PC-3 (cell line): Measurements from ENCODE around the gene EMP2. TPM values are rescaled to one million over a fixed set of nuclear protein-coding genes. Genes with fewer than 3 reads are reported as not detected.

Experiments
- ATAC-seq: fragments of 200-7000 bp; cut with Tn5 transposase; 2 replicates; pipeline ENCODE4 v1.9.1; 2020; ENCODE audit warnings: mild to moderate bottlenecking, moderate library complexity
- BruUV-seq: library from RNA; stranded (reverse); fragments of 400-500 nt; replicated peaks from 2 replicates; lab custom pipeline; 2021; lab: Mats Ljungman, UMichigan
- CTCF ChIA-PET: fragments of 300-600 bp; sonication (Branson Sonifier 250); formaldehyde crosslinking; loops from one replicate; lab custom pipeline; 2022; ENCODE audit warnings: antibody characterized with exemption; lab: Charles Lee
- POLR2A ChIA-PET: fragments of 300-600 bp; sonication (Branson Sonifier 250); formaldehyde crosslinking; loops from one replicate; lab custom pipeline; 2022; ENCODE audit warnings: antibody characterized with exemption; ENCODE audit not compliant: unreplicated experiment; lab: Charles Lee
- DNase-seq: peaks from one replicate; pipeline ENCODE4 v3.0.0-alpha.2; 2015
- H2AFZ ChIP-seq: fragments of 300-600 bp; sonication (generic); 2 replicates; pipeline ENCODE4 v1.6.0; 2016; ENCODE audit warnings: antibody characterized with exemption, low read length
- H3F3A ChIP-seq: fragments of 300-600 bp; sonication (generic); one replicate; pipeline ENCODE4 v1.6.0; 2017; ENCODE audit warnings: antibody characterized with exemption, low read length, control low read depth, mild to moderate bottlenecking; ENCODE audit not compliant: unreplicated experiment
- H3K27ac ChIP-seq: fragments of 300-600 bp; sonication (generic); 2 replicates; pipeline ENCODE4 v1.5.1; 2016; ENCODE audit warnings: mild to moderate bottlenecking, low read length
- H3K27me3 ChIP-seq: fragments of 300-600 bp; sonication (generic); 2 replicates; pipeline ENCODE4 v1.6.1; 2016; ENCODE audit warnings: low read length, mixed read lengths
- H3K36me3 ChIP-seq: fragments of 300-600 bp; sonication (generic); 2 replicates; pipeline ENCODE4 v1.6.1; 2016; ENCODE audit warnings: low read depth, mixed run types, low read length, mixed read lengths
- H3K4me1 ChIP-seq: fragments of 300-600 bp; sonication (generic); 2 replicates; pipeline ENCODE4 v1.5.1; 2016; ENCODE audit warnings: low read length; ENCODE audit not compliant: insufficient read depth
- H3K4me2 ChIP-seq: fragments of 300-600 bp; sonication (generic); 2 replicates; pipeline ENCODE4 v1.6.0; 2016; ENCODE audit warnings: low read length
- H3K4me3 ChIP-seq: fragments of 300-600 bp; sonication (generic); 2 replicates; pipeline ENCODE4 v1.5.1; 2016; ENCODE audit warnings: mild to moderate bottlenecking, low read length, mixed read lengths
- H3K79me2 ChIP-seq: fragments of 300-600 bp; sonication (generic); 2 replicates; pipeline ENCODE4 v1.6.1; 2017; ENCODE audit warnings: low read length, mixed read lengths
- H3K9ac ChIP-seq: fragments of 300-600 bp; sonication (generic); 2 replicates; pipeline ENCODE4 v1.6.0; 2016; ENCODE audit warnings: mild to moderate bottlenecking, low read length
- H3K9me2 ChIP-seq: fragments of 300-600 bp; sonication (generic); replicated peaks from 2 replicates; pipeline ENCODE4 v1.6.1; 2016; ENCODE audit warnings: mixed run types, low read length, mixed read lengths
- H3K9me3 ChIP-seq: fragments of 300-600 bp; sonication (generic); 2 replicates; pipeline ENCODE4 v1.6.1; 2016; ENCODE audit warnings: low read length, mixed read lengths
- H4K20me1 ChIP-seq: fragments of 300-600 bp; sonication (generic); 2 replicates; pipeline ENCODE4 v1.6.1; 2016; ENCODE audit warnings: low read length, mixed read lengths
- CTCF ChIP-seq: fragments of 300-600 bp; sonication (generic); conservative IDR thresholded peaks from 2 replicates; pipeline ENCODE4 v1.5.1; 2017; ENCODE audit warnings: antibody characterized with exemption, low read depth, mild to moderate bottlenecking, low read length
- EZH2 ChIP-seq: fragments of 300-600 bp; sonication (generic); IDR thresholded peaks from one replicate; pipeline ENCODE4 v1.6.1; 2017; ENCODE audit warnings: antibody characterized with exemption, mild to moderate bottlenecking, low read length; ENCODE audit not compliant: unreplicated experiment
- EZH2phosphoT487 ChIP-seq: fragments of 300-600 bp; sonication (generic); IDR thresholded peaks from 2 replicates; pipeline ENCODE4 v1.6.1; 2018; ENCODE audit warnings: mild to moderate bottlenecking, antibody characterized with exemption, low read length, borderline replicate concordance
- intact Hi-C: fragments of 100-400 bp; cut with micrococcal nuclease; formaldehyde crosslinking; loops from 2 replicates; pipeline ENCODE4 v1.9.0; 2023
- total RNA-seq: library from RNA; depleted of rRNA; stranded (reverse); fragments of >200 nt; gene quantifications from 2 replicates; pipeline ENCODE4 v1.2.3, GENCODE V29; 2014

The EMP2 gene
- total RNA-seq, 1 experiment from 2014 or later = 38.7 TPM

DNA sequence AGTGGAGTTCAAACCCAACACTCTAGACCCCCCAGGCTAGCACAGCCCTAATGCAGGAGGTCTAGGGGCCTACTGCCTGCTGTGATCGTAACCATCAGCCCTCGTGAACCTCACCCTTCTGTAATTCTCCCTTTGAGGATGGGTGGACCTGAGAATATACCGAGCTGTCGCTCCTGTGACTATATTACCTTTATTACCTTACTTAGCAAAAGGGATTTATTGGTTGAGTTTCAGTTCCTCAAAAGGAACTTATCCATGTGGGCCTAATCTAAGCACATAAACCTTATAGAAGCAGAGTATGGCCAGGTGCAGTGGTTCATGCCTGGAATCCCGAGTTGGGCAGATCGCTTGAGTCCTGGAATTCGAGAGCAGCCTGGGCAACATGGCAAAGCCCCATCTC lies 19.2 kb upstream of the EMP2 start:
- Histone ChIP-seq H3K4me3 (no peak overlapping the region), H3K36me3 (no peaks in the 10 kb centered on the region), H3K9ac (no peak overlapping the region), H3K27me3 (no peaks in the 10 kb centered on the region), H4K20me1 (no peaks in the 10 kb centered on the region), H3K9me3 (no peaks in the 10 kb centered on the region), H3K27ac (no peak overlapping the region), H3K79me2 (no peaks in the 10 kb centered on the region), H2AFZ (no peak overlapping the region), H3K4me1 (peaks cover 4% of the 10 kb centered on the region; the same call in 1 of the 2 replicates), H3F3A (no peaks in the 10 kb centered on the region), H3K4me2 (no peak overlapping the region), H3K9me2 (no peaks in the 10 kb centered on the region)
- no TSS peak for BruUV-seq
- intact Hi-C loops = no loop called here
- POLR2A ChIA-PET = no interaction called here
- CTCF ChIA-PET = no interaction called here
- DNase-seq (no peak), ATAC-seq (no peak)
- TF ChIP-seq EZH2phosphoT487 (no peak), EZH2 (no peak), CTCF (no peak)

DNA sequence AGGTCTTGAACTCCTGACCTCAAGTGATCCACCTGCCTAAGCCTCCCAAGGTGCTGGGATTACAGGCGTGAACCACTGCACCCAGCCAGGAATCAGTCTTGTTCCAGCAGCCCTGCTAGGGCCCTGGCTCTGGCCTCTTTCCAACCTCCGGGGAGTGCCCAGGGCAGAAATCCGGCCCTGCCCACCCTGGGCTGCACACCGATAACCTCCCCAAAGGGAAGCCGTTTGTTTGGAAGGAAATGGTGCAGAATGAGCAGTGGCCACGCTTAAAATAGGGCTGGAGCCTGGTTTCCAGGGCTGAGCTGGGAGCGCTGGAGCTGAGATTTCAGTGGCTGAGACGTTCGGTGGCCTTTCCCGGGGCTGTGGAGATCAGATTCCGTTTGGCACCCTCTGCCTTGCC lies 17.8 kb upstream of the EMP2 start:
- ChIA-PET CTCF (no interaction called here), POLR2A (no interaction called here)
- no peaks in the 10 kb centered on the region for H4K20me1 ChIP-seq
- H3K9ac ChIP-seq = no peak overlapping the region
- peak; percentile 51 for ATAC-seq
- BruUV-seq = no TSS peak
- H3K4me2 ChIP-seq = no peak overlapping the region
- H3K4me3 ChIP-seq = no peak overlapping the region
- H3K79me2 ChIP-seq = no peaks in the 10 kb centered on the region
- no peaks in the 10 kb centered on the region for H3K27me3 ChIP-seq
- H3K9me3 ChIP-seq = no peaks in the 10 kb centered on the region
- no peak overlapping the region for H2AFZ ChIP-seq
- no peaks in the 10 kb centered on the region for H3K9me2 ChIP-seq
- peaks cover 8% of the 10 kb centered on the region for H3K4me1 ChIP-seq
- TF ChIP-seq CTCF (no peak), EZH2phosphoT487 (no peak), EZH2 (no peak)
- no peaks in the 10 kb centered on the region for H3F3A ChIP-seq
- DNase-seq = peak; percentile 20
- no peaks in the 10 kb centered on the region for H3K36me3 ChIP-seq
- intact Hi-C loops = no loop called here
- no peak overlapping the region for H3K27ac ChIP-seq

DNA sequence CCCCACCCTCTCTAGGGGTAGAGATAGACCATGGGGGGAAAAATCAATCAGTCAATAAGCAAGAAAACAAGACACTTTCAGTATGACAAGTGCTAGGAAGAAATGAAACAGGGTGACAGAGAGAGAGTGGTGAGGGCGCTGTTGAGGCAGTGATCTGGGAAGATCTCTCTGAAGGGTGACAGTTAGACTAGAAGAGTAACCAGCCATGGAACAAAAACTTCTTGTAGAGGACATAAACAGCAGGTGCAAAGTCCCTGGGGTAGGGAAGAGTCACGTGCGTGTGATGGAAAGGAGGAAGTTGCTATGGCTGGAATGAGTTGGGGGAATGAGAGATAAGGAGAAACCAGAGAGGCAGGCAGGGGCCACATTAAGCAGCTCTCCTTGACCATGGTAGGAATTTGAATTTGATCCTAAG lies 16.8 kb upstream of the EMP2 start:
- intact Hi-C loops = no loop called here
- no peak for TF ChIP-seq CTCF
- TF ChIP-seq EZH2phosphoT487 = no peak
- no peak for TF ChIP-seq EZH2

More for the DNA sequence above, 16.8 kb upstream of the EMP2 start:
- ChIA-PET CTCF (no interaction called here), POLR2A (no interaction called here)
- Histone ChIP-seq H3K36me3 (no peaks in the 10 kb centered on the region), H3K9me2 (no peaks in the 10 kb centered on the region), H3K27me3 (no peaks in the 10 kb centered on the region), H3K9ac (no peak overlapping the region), H3K79me2 (no peaks in the 10 kb centered on the region), H3K4me2 (no peak overlapping the region), H4K20me1 (no peaks in the 10 kb centered on the region), H3K4me1 (peaks cover 8% of the 10 kb centered on the region), H2AFZ (no peak overlapping the region), H3K4me3 (no peak overlapping the region), H3K27ac (no peak overlapping the region), H3F3A (no peaks in the 10 kb centered on the region), H3K9me3 (no peaks in the 10 kb centered on the region)
- DNase-seq (no peak), ATAC-seq (no peak)
- BruUV-seq = no TSS peak
